Activated B cell treated with CpG ODN at 0.5 μM for 24 hours (primary cell): Measurements from ENCODE around the gene CCR6. TPM values are rescaled to one million over a fixed set of nuclear protein-coding genes. Genes with fewer than 3 reads are reported as not detected.
A peak's percentile ranks its signal among the peaks of the same experiment; 100 is the strongest.

Experiments
- ATAC-seq: fragments of 200-7000 bp; cut with Tn5 transposase; one replicate; pipeline ENCODE4 v1.10.0; 2021; ENCODE audit warnings: low read depth, mild to moderate bottlenecking, moderate library complexity
- CTCF ChIA-PET: fragments of 350-600 bp; sonication (Branson Sonifier 250); formaldehyde crosslinking; loops from one replicate; lab custom pipeline; 2021; ENCODE audit warnings: antibody characterized with exemption; lab: Charles Lee
- POLR2A ChIA-PET: fragments of 350-600 bp; sonication (Branson Sonifier 250); formaldehyde crosslinking; loops from one replicate; lab custom pipeline; 2021; ENCODE audit warnings: antibody characterized with exemption; lab: Charles Lee
- DNase-seq: peaks from one replicate; pipeline ENCODE4 v3.0.0; 2022
- H3K27ac Mint-ChIP-seq: one replicate; pipeline ENCODE4 v1.8.0; 2020; ENCODE audit warnings: mixed read lengths
- H3K27me3 Mint-ChIP-seq: one replicate; pipeline ENCODE4 v1.8.0; 2021; ENCODE audit warnings: mixed read lengths
- H3K36me3 Mint-ChIP-seq: one replicate; pipeline ENCODE4 v1.8.0; 2021; ENCODE audit warnings: low read depth, mixed read lengths
- H3K4me1 Mint-ChIP-seq: one replicate; pipeline ENCODE4 v1.8.0; 2021; ENCODE audit warnings: mixed read lengths
- H3K4me3 Mint-ChIP-seq: one replicate; pipeline ENCODE4 v1.8.0; 2020; ENCODE audit warnings: mild to moderate bottlenecking, mixed read lengths
- H3K9me3 Mint-ChIP-seq: one replicate; pipeline ENCODE4 v1.8.0; 2020; ENCODE audit warnings: mixed read lengths
- CTCF ChIP-seq: fragments of 200-600 bp; IDR thresholded peaks from one replicate; pipeline ENCODE4 v1.8.0; 2022; ENCODE audit warnings: antibody characterized with exemption, mild to moderate bottlenecking
- intact Hi-C: fragments of 100-400 bp; cut with micrococcal nuclease; formaldehyde crosslinking; loops from one replicate; pipeline ENCODE4 v1.15.1; 2024
- total RNA-seq: library from RNA; stranded (reverse); gene quantifications from 2 replicates; pipeline ENCODE4 v1.2.3, GENCODE V29; 2022

Gene CCR6
- total RNA-seq, 1 donor from 2014 or later: 28.9 TPM

GRCh38 chr6:167093922-167094432, 28.9 kb upstream of the CCR6 start:
- peak; percentile 48 for ATAC-seq
- CTCF ChIA-PET: interaction anchor here (0.6 to 11.5 kb wide), 15 partner anchors 9 to 143 kb away, joined by 3 to 145 read pairs (median 4); partner anchors contain the start of gene CCR6
- peak; percentile 84 for DNase-seq
- H3K27me3 Mint-ChIP-seq: no peaks in the 10 kb centered on the region
- H3K9me3 Mint-ChIP-seq: peaks cover 2% of the 10 kb centered on the region
- intact Hi-C loops: loop anchor here (1.0 to 2.0 kb wide), 7 partner anchors 14 to 752 kb away; partner anchors contain the start of genes CCR6, CEP43 and SFT2D1
- POLR2A ChIA-PET: interaction anchor here (0.6 to 10.1 kb wide), 25 partner anchors 8 to 752 kb away, joined by 3 to 970 read pairs (median 14); partner anchors contain the start of genes CCR6, CEP43, RNASET2 and RPS6KA2
- H3K36me3 Mint-ChIP-seq: peaks cover 12% of the 10 kb centered on the region
- peak overlapping the region; percentile 94 for H3K4me3 Mint-ChIP-seq
- no peak for TF ChIP-seq CTCF
- H3K27ac Mint-ChIP-seq: peak overlapping the region; percentile 100
- H3K4me1 Mint-ChIP-seq: peaks cover 100% of the 10 kb centered on the region

GRCh38 chr6:167094436-167094819, 28.5 kb upstream of the CCR6 start:
- Mint-ChIP-seq H3K27me3 (no peaks in the 10 kb centered on the region), H3K36me3 (peaks cover 12% of the 10 kb centered on the region), H3K27ac (peak overlapping the region; percentile 100), H3K4me3 (peak overlapping the region; percentile 94), H3K4me1 (peaks cover 100% of the 10 kb centered on the region), H3K9me3 (peaks cover 2% of the 10 kb centered on the region)
- DNase-seq (no peak), ATAC-seq (peak; percentile 14)
- ChIA-PET POLR2A (interaction anchor here (0.6 to 10.1 kb wide), 26 partner anchors 8 to 752 kb away, joined by 3 to 970 read pairs (median 11); partner anchors contain the start of genes CCR6, CEP43, RNASET2 and RPS6KA2), CTCF (interaction anchor here (0.6 to 11.5 kb wide), 16 partner anchors 9 to 143 kb away, joined by 3 to 145 read pairs (median 4); partner anchors contain the start of gene CCR6)
- intact Hi-C loops: loop anchor here (1.0 to 2.0 kb wide), 7 partner anchors 14 to 752 kb away; partner anchors contain the start of genes CCR6, CEP43 and SFT2D1
- no peak for TF ChIP-seq CTCF

GRCh38 chr6:167094820-167095637, 27.9 kb upstream of the CCR6 start:
- intact Hi-C loops: loop anchor here (1.0 to 2.0 kb wide), 10 partner anchors 8 to 753 kb away; partner anchors contain the start of genes CCR6, CEP43 and SFT2D1
- no peak for TF ChIP-seq CTCF
- ChIA-PET POLR2A (interaction anchor here (0.8 to 10.1 kb wide), 23 partner anchors 8 to 753 kb away, joined by 3 to 970 read pairs (median 18); partner anchors contain the start of genes CCR6, CEP43, RNASET2 and SFT2D1), CTCF (interaction anchor here (1.0 to 11.5 kb wide), 14 partner anchors 12 to 144 kb away, joined by 3 to 145 read pairs (median 3); partner anchors contain the start of gene CCR6)
- Mint-ChIP-seq H3K27me3 (no peaks in the 10 kb centered on the region), H3K4me1 (peaks cover 100% of the 10 kb centered on the region), H3K36me3 (peaks cover 12% of the 10 kb centered on the region), H3K4me3 (peak overlapping the region; percentile 94), H3K9me3 (no peaks in the 10 kb centered on the region), H3K27ac (peak overlapping the region; percentile 100)
- DNase-seq: no peak
- peak; percentile 58 for ATAC-seq

GRCh38 chr6:167095888-167096287, 27.0 kb upstream of the CCR6 start:
- peaks cover 12% of the 10 kb centered on the region for H3K36me3 Mint-ChIP-seq
- POLR2A ChIA-PET: interaction anchor here (0.8 to 10.1 kb wide), 15 partner anchors 7 to 145 kb away, joined by 3 to 970 read pairs (median 49); partner anchors contain the start of genes CCR6, CEP43 and RNASET2
- H3K27ac Mint-ChIP-seq: peak overlapping the region; percentile 100
- no peaks in the 10 kb centered on the region for H3K9me3 Mint-ChIP-seq
- peak overlapping the region; percentile 94 for H3K4me3 Mint-ChIP-seq
- DNase-seq: no peak
- no peak for TF ChIP-seq CTCF
- CTCF ChIA-PET: interaction anchor here (1.0 to 11.5 kb wide), 7 partner anchors 13 to 55 kb away, joined by 3 to 145 read pairs (median 3); partner anchors contain the start of gene CCR6
- H3K4me1 Mint-ChIP-seq: peaks cover 100% of the 10 kb centered on the region
- intact Hi-C loops: loop anchor here (1.0 to 2.0 kb wide), 5 partner anchors 7 to 145 kb away; partner anchors contain the start of gene CCR6
- ATAC-seq: no peak
- no peaks in the 10 kb centered on the region for H3K27me3 Mint-ChIP-seq
